H1 (cell line): Measurements from ENCODE around the gene SCNN1G. TPM values are rescaled to one million over a fixed set of nuclear protein-coding genes. Genes with fewer than 3 reads are reported as not detected.

Experiments used
- JUN ChIP-seq: IDR thresholded peaks from 2 replicates; pipeline ENCODE4 v1.6.1; 2011; ENCODE audit warnings: low read depth, mild to moderate bottlenecking, improper control_type of control experiment, low read length
- RFX5 ChIP-seq: IDR thresholded peaks from 2 replicates; pipeline ENCODE4 v1.6.1; 2011; ENCODE audit warnings: low read depth, low read length, improper control_type of control experiment, borderline replicate concordance
- TAF1 ChIP-seq: IDR thresholded peaks from 2 replicates; pipeline ENCODE4 v1.6.1; 2011; ENCODE audit warnings: mild to moderate bottlenecking, low read depth, low read length
- polyA plus RNA-seq, 7 experiments: library from polyadenylated mRNA; depleted of rRNA in 3 of 7; stranded (reverse) in 5 of 7; unstranded in 2 of 7; fragments of >200 nt in 5 of 7; fragments of 200-250 nt in 2 of 7; gene quantifications; 1 replicate in 5 of 7; 2 replicates in 1 of 7; 4 replicates in 1 of 7; pipeline versions ENCODE4 v1.2.1 to v1.2.3, GENCODE V29; 2011 to 2013; ENCODE audit warnings: missing spikeins in 2 of 7, mixed read lengths in 2 of 7
- total RNA-seq: library from RNA; stranded (reverse); fragmentation: NEBNext Ultra II Directional; extraction: Animal tissue kit (Norgen Biotek cat#: 25700); gene quantifications from 2 replicates; pipeline ENCODE4 v1.2.1, GENCODE V29; 2021
- TF ChIP-seq, protein P1 (sequence below), 3 experiments: IDR thresholded peaks; 1 replicate in 2 of 3; 2 replicates in 1 of 3; pipeline versions ENCODE4 v1.5.1 to v1.6.1; 2011; ENCODE audit warnings: low read length in 3 of 3, mild to moderate bottlenecking in 3 of 3, inconsistent platforms in 2 of 3, low read depth in 1 of 3, moderate library complexity in 1 of 3; ENCODE audit not compliant: insufficient read depth in 1 of 3; ENCODE audit errors: control extremely low read depth in 1 of 3

Gene SCNN1G
- total and polyA plus RNA-seq, 2 of the 8 experiments (the other 6 are each of a cell fraction or from before 2014, with no cell fraction given) = 0.73 to 1.1 TPM

- TF ChIP-seq TAF1 (no peak), RFX5 (no peak), JUN (no peak)
- TF ChIP-seq, protein P1, sequence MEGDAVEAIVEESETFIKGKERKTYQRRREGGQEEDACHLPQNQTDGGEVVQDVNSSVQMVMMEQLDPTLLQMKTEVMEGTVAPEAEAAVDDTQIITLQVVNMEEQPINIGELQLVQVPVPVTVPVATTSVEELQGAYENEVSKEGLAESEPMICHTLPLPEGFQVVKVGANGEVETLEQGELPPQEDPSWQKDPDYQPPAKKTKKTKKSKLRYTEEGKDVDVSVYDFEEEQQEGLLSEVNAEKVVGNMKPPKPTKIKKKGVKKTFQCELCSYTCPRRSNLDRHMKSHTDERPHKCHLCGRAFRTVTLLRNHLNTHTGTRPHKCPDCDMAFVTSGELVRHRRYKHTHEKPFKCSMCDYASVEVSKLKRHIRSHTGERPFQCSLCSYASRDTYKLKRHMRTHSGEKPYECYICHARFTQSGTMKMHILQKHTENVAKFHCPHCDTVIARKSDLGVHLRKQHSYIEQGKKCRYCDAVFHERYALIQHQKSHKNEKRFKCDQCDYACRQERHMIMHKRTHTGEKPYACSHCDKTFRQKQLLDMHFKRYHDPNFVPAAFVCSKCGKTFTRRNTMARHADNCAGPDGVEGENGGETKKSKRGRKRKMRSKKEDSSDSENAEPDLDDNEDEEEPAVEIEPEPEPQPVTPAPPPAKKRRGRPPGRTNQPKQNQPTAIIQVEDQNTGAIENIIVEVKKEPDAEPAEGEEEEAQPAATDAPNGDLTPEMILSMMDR (IDR thresholded peaks at IDR 0.05; ENCODE audit: control extremely low read depth in 1 of 3, insufficient read depth in 1 of 3, low read depth in 1 of 3, low read length in 3 of 3) = no peak
Observed at GRCh38 chr16:23145608-23146007, 36.9 kb upstream of the SCNN1G start (continued).
